SK-N-MC (cell line): ENCODE data around the gene PNMA1.

Experiments used
- DNase-seq: peaks from one replicate; pipeline ENCODE4 v3.0.0-alpha.2; 2011; ENCODE audit warnings: low read depth, low spot score
- H3K27ac ChIP-seq: fragments of 200-600 bp; sonication (generic); 2 replicates; pipeline ENCODE4 v1.5.1; 2016; ENCODE audit warnings: mixed run types
- H3K36me3 ChIP-seq: fragments of 200-600 bp; sonication (generic); 2 replicates; pipeline ENCODE4 v1.6.1; 2017; ENCODE audit warnings: antibody characterized with exemption, low read length, mixed read lengths; ENCODE audit not compliant: insufficient read depth
- H3K4me3 ChIP-seq: fragments of 200-600 bp; sonication (generic); 2 replicates; pipeline ENCODE4 v1.5.1; 2016
- H3K9ac ChIP-seq: fragments of 200-600 bp; sonication (generic); 2 replicates; pipeline ENCODE4 v1.8.0; 2017; ENCODE audit warnings: mixed run types, mixed read lengths; ENCODE audit not compliant: insufficient read length
- H3K9me3 ChIP-seq: fragments of 200-600 bp; sonication (generic); 2 replicates; pipeline ENCODE4 v1.6.1; 2017; ENCODE audit warnings: low read depth, mild to moderate bottlenecking, antibody characterized with exemption, low read length, moderate library complexity, mixed read lengths
- EZH2 ChIP-seq: fragments of 200-600 bp; sonication (generic); IDR thresholded peaks from one replicate; pipeline ENCODE4 v1.6.1; 2017; ENCODE audit warnings: antibody characterized with exemption
- FOXP2 ChIP-seq: optimal IDR thresholded peaks from 2 replicates; pipeline ENCODE3; 2011; ENCODE audit warnings: mild to moderate bottlenecking, moderate library complexity; ENCODE audit not compliant: insufficient read depth; ENCODE audit errors: extremely low read length, control extremely low read depth
- POLR2AphosphoS5 ChIP-seq: IDR thresholded peaks from 2 replicates; pipeline ENCODE4 v1.6.1; 2012; ENCODE audit warnings: mild to moderate bottlenecking, low read depth, low read length, borderline replicate concordance

Gene PNMA1

GRCh38 chr14:73700325-73700724, 13.9 kb downstream of the PNMA1 start:
- Histone ChIP-seq H3K9ac (no peak overlapping the region), H3K9me3 (no peaks in the 10 kb centered on the region), H3K4me3 (no peak overlapping the region), H3K36me3 (no peaks in the 10 kb centered on the region), H3K27ac (no peak overlapping the region)
- DNase-seq, result no peak
- TF ChIP-seq FOXP2 (no peak), POLR2AphosphoS5 (no peak), EZH2 (no peak)

- no peak for DNase-seq
- no peaks in the 10 kb centered on the region for H3K9me3 ChIP-seq
- TF ChIP-seq FOXP2 (no peak), POLR2AphosphoS5 (no peak), EZH2 (no peak)
- H3K36me3 ChIP-seq, result no peaks in the 10 kb centered on the region
- H3K9ac ChIP-seq, result no peak overlapping the region
- no peak overlapping the region for H3K27ac ChIP-seq
- H3K4me3 ChIP-seq, result no peak overlapping the region
Observed at GRCh38 chr14:73696466-73697400, 17.5 kb downstream of the PNMA1 start.

- Histone ChIP-seq H3K27ac (no peak overlapping the region), H3K36me3 (no peaks in the 10 kb centered on the region), H3K9ac (no peak overlapping the region), H3K4me3 (no peak overlapping the region), H3K9me3 (no peaks in the 10 kb centered on the region)
- DNase-seq, result no peak
- no peak for TF ChIP-seq FOXP2
- TF ChIP-seq POLR2AphosphoS5, result no peak
- TF ChIP-seq EZH2, result no peak
Observed at GRCh38 chr14:73695997-73696396, 18.2 kb downstream of the PNMA1 start.

- Histone ChIP-seq H3K36me3 (no peaks in the 10 kb centered on the region), H3K9ac (no peak overlapping the region), H3K27ac (no peak overlapping the region), H3K9me3 (no peaks in the 10 kb centered on the region), H3K4me3 (no peak overlapping the region)
- TF ChIP-seq FOXP2, result no peak
- TF ChIP-seq EZH2, result no peak
- no peak for TF ChIP-seq POLR2AphosphoS5
- DNase-seq, result no peak
Observed at GRCh38 chr14:73695082-73695481, 19.1 kb downstream of the PNMA1 start.

GRCh38 chr14:73694083-73694482, 20.1 kb downstream of the PNMA1 start:
- H3K27ac ChIP-seq, result no peak overlapping the region
- no peak overlapping the region for H3K9ac ChIP-seq
- no peak for DNase-seq
- H3K4me3 ChIP-seq, result no peak overlapping the region
- no peaks in the 10 kb centered on the region for H3K36me3 ChIP-seq
- TF ChIP-seq EZH2 (no peak), FOXP2 (no peak), POLR2AphosphoS5 (no peak)
- H3K9me3 ChIP-seq, result no peaks in the 10 kb centered on the region

GRCh38 chr14:73686901-73687300, 27.3 kb downstream of the PNMA1 start:
- no peak overlapping the region for H3K9ac ChIP-seq
- no peaks in the 10 kb centered on the region for H3K9me3 ChIP-seq
- no peak overlapping the region for H3K27ac ChIP-seq
- no peak for DNase-seq
- no peak overlapping the region for H3K4me3 ChIP-seq
- H3K36me3 ChIP-seq, result no peaks in the 10 kb centered on the region
- TF ChIP-seq FOXP2 (no peak), POLR2AphosphoS5 (no peak), EZH2 (no peak)

- DNase-seq, result no peak
- no peaks in the 10 kb centered on the region for H3K9me3 ChIP-seq
- H3K9ac ChIP-seq, result no peak overlapping the region
- no peaks in the 10 kb centered on the region for H3K36me3 ChIP-seq
- H3K4me3 ChIP-seq, result no peak overlapping the region
- H3K27ac ChIP-seq, result no peak overlapping the region
- no peak for TF ChIP-seq POLR2AphosphoS5
- TF ChIP-seq EZH2, result no peak
- no peak for TF ChIP-seq FOXP2
Observed at GRCh38 chr14:73685328-73685727, 28.9 kb downstream of the PNMA1 start.

GRCh38 chr14:73684627-73685026, 29.6 kb downstream of the PNMA1 start:
- TF ChIP-seq POLR2AphosphoS5 (no peak), EZH2 (no peak), FOXP2 (no peak)
- Histone ChIP-seq H3K36me3 (no peaks in the 10 kb centered on the region), H3K9me3 (no peaks in the 10 kb centered on the region), H3K27ac (no peak overlapping the region), H3K4me3 (no peak overlapping the region), H3K9ac (no peak overlapping the region)
- DNase-seq, result no peak

- H3K36me3 ChIP-seq, result no peaks in the 10 kb centered on the region
- no peak for DNase-seq
- no peak overlapping the region for H3K27ac ChIP-seq
- no peaks in the 10 kb centered on the region for H3K9me3 ChIP-seq
- H3K9ac ChIP-seq, result no peak overlapping the region
- no peak overlapping the region for H3K4me3 ChIP-seq
- no peak for TF ChIP-seq FOXP2
Observed at GRCh38 chr14:73680821-73681220, 33.4 kb downstream of the PNMA1 start.
